GM12878 (cell line): Measurements from ENCODE around the gene RBM4B. TPM values are rescaled to one million over a fixed set of nuclear protein-coding genes. Genes with fewer than 3 reads are reported as not detected.

Experiments
- ATAC-seq: fragments of 200-7000 bp; cut with Tn5 transposase; 3 replicates; pipeline ENCODE4 v1.9.1; 2020; ENCODE audit warnings: mild to moderate bottlenecking, moderate library complexity
- BruUV-seq: library from RNA; stranded (reverse); fragments of 400-500 nt; replicated peaks from 2 replicates; lab custom pipeline; 2021; lab: Mats Ljungman, UMichigan
- CTCF ChIA-PET: fragments of 300-600 bp; sonication (Branson Sonifier 250); formaldehyde crosslinking; extraction: SDS; loops from one replicate; lab custom pipeline; 2021; ENCODE audit warnings: inconsistent platforms; lab: Yijun Ruan, JAX
- POLR2A ChIA-PET: fragments of 350-600 bp; formaldehyde crosslinking; extraction: SDS; loops from one replicate; lab custom pipeline; 2021; ENCODE audit warnings: inconsistent platforms; lab: Charles Lee
- RAD21 ChIA-PET: fragments of 300-600 bp; sonication (Branson Sonifier 250); formaldehyde crosslinking; loops from one replicate; lab custom pipeline; 2023; ENCODE audit warnings: antibody characterized with exemption; ENCODE audit not compliant: unreplicated experiment; lab: Charles Lee
- SMC1A ChIA-PET: fragments of 300-600 bp; sonication (Branson Sonifier 250); formaldehyde crosslinking; loops from one replicate; lab custom pipeline; 2023; ENCODE audit not compliant: unreplicated experiment, uncharacterized antibody; lab: Charles Lee
- DNase-seq: peaks from one replicate; pipeline ENCODE4 v3.0.0-alpha.2; 2011; ENCODE audit warnings: low read depth, low spot score
- FAIRE-seq: peaks from 3 replicates; lab custom pipeline; 2011; peaks lifted over from hg19 to GRCh38; lab: Jason Lieb, UNC
- H2AFZ ChIP-seq: 2 replicates; pipeline ENCODE4 v1.6.0; 2011; ENCODE audit warnings: low read depth, low read length, control low read depth; ENCODE audit not compliant: control insufficient read depth
- H3K27ac ChIP-seq: 2 replicates; pipeline ENCODE4 v1.5.1; 2011; ENCODE audit warnings: control low read depth; ENCODE audit not compliant: control insufficient read depth, insufficient read depth
- H3K27me3 ChIP-seq, 2 experiments: replicated peaks in 1 of 2; 2 replicates each; pipeline versions ENCODE4 v1.6.0 to v1.6.1; 2011; ENCODE audit warnings: low read length in 1 of 2; ENCODE audit not compliant: control insufficient read depth in 2 of 2, insufficient read depth in 2 of 2
- H3K36me3 ChIP-seq, 2 experiments: 2 replicates each; pipeline ENCODE4 v1.5.1; 2011; ENCODE audit warnings: low read length in 1 of 2; ENCODE audit not compliant: control insufficient read depth in 2 of 2, insufficient read depth in 2 of 2
- H3K4me1 ChIP-seq: 2 replicates; pipeline ENCODE4 v1.6.1; 2011; ENCODE audit warnings: mild to moderate bottlenecking, low read length, moderate library complexity, mixed read lengths; ENCODE audit not compliant: control insufficient read depth, insufficient read depth
- H3K4me2 ChIP-seq: 2 replicates; pipeline ENCODE4 v1.6.0; 2011; ENCODE audit warnings: control low read depth; ENCODE audit not compliant: control insufficient read depth, insufficient read depth
- H3K4me3 ChIP-seq: fragments of 200-600 bp; sonication (generic); 2 replicates; pipeline ENCODE4 v1.5.1; 2016
- H3K79me2 ChIP-seq: 2 replicates; pipeline ENCODE4 v1.6.0; 2011; ENCODE audit warnings: low read length; ENCODE audit not compliant: control insufficient read depth, insufficient read depth
- H3K9ac ChIP-seq: 2 replicates; pipeline ENCODE4 v1.8.0; 2011; ENCODE audit warnings: low read length, control low read depth, mixed read lengths; ENCODE audit not compliant: control insufficient read depth, insufficient read depth
- H3K9me3 ChIP-seq: replicated peaks from 3 replicates; pipeline ENCODE4 v1.5.1; 2011; ENCODE audit warnings: mild to moderate bottlenecking, low read length; ENCODE audit not compliant: control insufficient read depth, insufficient read depth
- H4K20me1 ChIP-seq: 2 replicates; pipeline ENCODE4 v1.6.0; 2011; ENCODE audit not compliant: control insufficient read depth, insufficient read depth
- EP300 ChIP-seq, 2 experiments: fragments of 150-350 bp in 1 of 2; IDR thresholded peaks; 2 replicates each; pipeline ENCODE4 v1.6.1; 2011 to 2012; ENCODE audit warnings: low read depth in 2 of 2, low read length in 2 of 2, borderline replicate concordance in 1 of 2, improper control_type of control experiment in 1 of 2, inconsistent platforms in 1 of 2; ENCODE audit not compliant: control insufficient read depth in 1 of 2
- ETV6 ChIP-seq, 2 experiments: fragments of 450-650 bp in 1 of 2; IDR thresholded peaks in 1 of 2; conservative IDR thresholded peaks in 1 of 2; 2 replicates each; pipeline ENCODE4 v1.6.1; 2014; ENCODE audit warnings: antibody characterized with exemption in 1 of 2, borderline replicate concordance in 1 of 2, low read depth in 1 of 2, mild to moderate bottlenecking in 1 of 2, moderate library complexity in 1 of 2
- HDAC6 ChIP-seq: fragments of 200-600 bp; sonication (generic); IDR thresholded peaks from one replicate; pipeline ENCODE4 v1.8.0; 2017; ENCODE audit warnings: antibody characterized with exemption; ENCODE audit not compliant: unreplicated experiment
- KDM1A ChIP-seq: fragments of 200-600 bp; sonication (generic); IDR thresholded peaks from 2 replicates; pipeline ENCODE4 v1.6.1; 2016; ENCODE audit warnings: borderline replicate concordance
- NBN ChIP-seq: fragments of 450-650 bp; IDR thresholded peaks from 2 replicates; pipeline ENCODE4 v1.6.1; 2016
- PAX8 ChIP-seq: fragments of 450-650 bp; IDR thresholded peaks from 2 replicates; pipeline ENCODE4 v1.6.1; 2017; ENCODE audit warnings: mild to moderate bottlenecking, moderate library complexity
- RELA ChIP-seq: fragments of 450-650 bp; IDR thresholded peaks from 2 replicates; pipeline ENCODE4 v1.8.0; 2014; ENCODE audit warnings: borderline replicate concordance; ENCODE audit not compliant: partially characterized antibody
- SIN3A ChIP-seq: IDR thresholded peaks from 2 replicates; pipeline ENCODE4 v1.6.1; 2012; ENCODE audit warnings: low read depth, low read length, improper control_type of control experiment
- SRF ChIP-seq, 2 experiments: IDR thresholded peaks; 2 replicates each; pipeline ENCODE4 v1.6.1; 2011; ENCODE audit warnings: low read depth in 2 of 2, low read length in 2 of 2, mild to moderate bottlenecking in 1 of 2, moderate library complexity in 1 of 2
- TARDBP ChIP-seq: IDR thresholded peaks from 2 replicates; pipeline ENCODE4 v1.6.1; 2016; ENCODE audit warnings: borderline replicate concordance
- WGBS: methylation state at CpG from one replicate; pipeline ENCODE4 v1.1.6; 2016; ENCODE audit warnings: low lambda C conversion rate; ENCODE audit not compliant: insufficient replicate concordance, insufficient coverage; ENCODE audit errors: missing lambda C conversion rate; 5-methylcytosine and 5-hydroxymethylcytosine counted together
- in situ Hi-C: fragments of 300-500 bp; cut with MboI; formaldehyde crosslinking; loops from 9 replicates; pipeline ENCODE4 v1.14.3; 2018; ENCODE audit warnings: mixed read lengths
- intact Hi-C: fragments of 100-400 bp; cut with micrococcal nuclease; formaldehyde crosslinking; loops from one replicate; pipeline ENCODE4 v1.14.2; 2022; ENCODE audit not compliant: unreplicated experiment
- polyA plus RNA-seq, 11 experiments: library from polyadenylated mRNA; depleted of rRNA in 4 of 11; unstranded in 6 of 11; stranded (reverse) in 5 of 11; fragments of >200 nt; fragmentation: Nextera tagmentation in 4 of 11; fragmentation: Illumina TruSeq in 1 of 11; extraction: Ambion mirVana in 4 of 11; extraction: Trizol in 1 of 11; gene quantifications; 1 replicate in 1 of 11; 2 replicates in 10 of 11; pipeline versions ENCODE4 v1.2.1 to v1.2.3, GENCODE V29; 2011 to 2016; ENCODE audit warnings: inconsistent platforms in 2 of 11, missing spikeins in 2 of 11, low read depth in 1 of 11
- total RNA-seq, 4 experiments: library from RNA; depleted of rRNA in 3 of 4; stranded (reverse); fragments of >200 nt in 3 of 4; fragmentation: Illumina TruSeq in 1 of 4; extraction: Trizol in 1 of 4; gene quantifications; 2 replicates each; pipeline versions ENCODE4 v1.2.1 to v1.2.3, GENCODE V29; 2013 to 2021
- TF ChIP-seq, protein P1 (sequence below): fragments of 450-650 bp; IDR thresholded peaks from 2 replicates; pipeline ENCODE4 v1.6.1; 2016; ENCODE audit warnings: mild to moderate bottlenecking, moderate library complexity, borderline replicate concordance
- TF ChIP-seq, protein P2 (sequence below): IDR thresholded peaks from 2 replicates; pipeline ENCODE4 v1.6.1; 2012; ENCODE audit warnings: low read length, inconsistent platforms
- TF ChIP-seq, protein P3 (sequence below): fragments of 450-650 bp; IDR thresholded peaks from 2 replicates; pipeline ENCODE4 v1.6.1; 2017; ENCODE audit warnings: mild to moderate bottlenecking
- TF ChIP-seq, protein P4 (sequence below): fragments of 450-650 bp; IDR thresholded peaks from 2 replicates; pipeline ENCODE4 v1.6.1; 2014; ENCODE audit warnings: mild to moderate bottlenecking

Gene RBM4B
- total and polyA plus RNA-seq, 10 of the 15 experiments (the other 5 are each of a cell fraction or from before 2014, with no cell fraction given): 16.1 to 37.0 (median 21.6) TPM

DNA sequence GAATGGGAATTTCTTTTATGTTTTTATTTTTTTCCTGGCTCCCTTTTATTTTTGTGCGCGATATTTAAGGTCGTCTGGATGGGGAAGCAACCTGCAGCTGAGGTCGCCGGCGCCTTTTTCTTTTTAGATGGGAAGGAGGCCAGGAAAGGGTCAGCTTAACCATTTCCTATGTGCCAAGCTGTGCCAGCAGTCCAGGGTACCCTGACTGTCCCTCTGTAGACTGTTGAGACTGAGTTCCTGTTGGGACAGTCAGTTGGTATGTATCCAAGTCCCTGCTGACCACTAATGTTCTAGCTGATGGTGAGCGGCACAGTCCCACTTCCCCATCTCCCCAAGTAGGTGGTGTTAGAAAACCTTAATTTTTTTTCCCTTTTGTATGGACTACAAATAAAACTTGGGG, 50.8 kb downstream of the RBM4B start (continued):
- TF ChIP-seq, protein P1, sequence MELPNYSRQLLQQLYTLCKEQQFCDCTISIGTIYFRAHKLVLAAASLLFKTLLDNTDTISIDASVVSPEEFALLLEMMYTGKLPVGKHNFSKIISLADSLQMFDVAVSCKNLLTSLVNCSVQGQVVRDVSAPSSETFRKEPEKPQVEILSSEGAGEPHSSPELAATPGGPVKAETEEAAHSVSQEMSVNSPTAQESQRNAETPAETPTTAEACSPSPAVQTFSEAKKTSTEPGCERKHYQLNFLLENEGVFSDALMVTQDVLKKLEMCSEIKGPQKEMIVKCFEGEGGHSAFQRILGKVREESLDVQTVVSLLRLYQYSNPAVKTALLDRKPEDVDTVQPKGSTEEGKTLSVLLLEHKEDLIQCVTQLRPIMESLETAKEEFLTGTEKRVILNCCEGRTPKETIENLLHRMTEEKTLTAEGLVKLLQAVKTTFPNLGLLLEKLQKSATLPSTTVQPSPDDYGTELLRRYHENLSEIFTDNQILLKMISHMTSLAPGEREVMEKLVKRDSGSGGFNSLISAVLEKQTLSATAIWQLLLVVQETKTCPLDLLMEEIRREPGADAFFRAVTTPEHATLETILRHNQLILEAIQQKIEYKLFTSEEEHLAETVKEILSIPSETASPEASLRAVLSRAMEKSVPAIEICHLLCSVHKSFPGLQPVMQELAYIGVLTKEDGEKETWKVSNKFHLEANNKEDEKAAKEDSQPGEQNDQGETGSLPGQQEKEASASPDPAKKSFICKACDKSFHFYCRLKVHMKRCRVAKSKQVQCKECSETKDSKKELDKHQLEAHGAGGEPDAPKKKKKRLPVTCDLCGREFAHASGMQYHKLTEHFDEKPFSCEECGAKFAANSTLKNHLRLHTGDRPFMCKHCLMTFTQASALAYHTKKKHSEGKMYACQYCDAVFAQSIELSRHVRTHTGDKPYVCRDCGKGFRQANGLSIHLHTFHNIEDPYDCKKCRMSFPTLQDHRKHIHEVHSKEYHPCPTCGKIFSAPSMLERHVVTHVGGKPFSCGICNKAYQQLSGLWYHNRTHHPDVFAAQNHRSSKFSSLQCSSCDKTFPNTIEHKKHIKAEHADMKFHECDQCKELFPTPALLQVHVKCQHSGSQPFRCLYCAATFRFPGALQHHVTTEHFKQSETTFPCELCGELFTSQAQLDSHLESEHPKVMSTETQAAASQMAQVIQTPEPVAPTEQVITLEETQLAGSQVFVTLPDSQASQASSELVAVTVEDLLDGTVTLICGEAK: no peak
- TF ChIP-seq ETV6 (conservative IDR thresholded peaks at IDR 0.05 in 1 of 2, IDR thresholded peaks at IDR 0.05 in 1 of 2; ENCODE audit: borderline replicate concordance in 1 of 2, low read depth in 1 of 2) (no peak), SIN3A (no peak), HDAC6 (no peak)
- TF ChIP-seq, protein P2, sequence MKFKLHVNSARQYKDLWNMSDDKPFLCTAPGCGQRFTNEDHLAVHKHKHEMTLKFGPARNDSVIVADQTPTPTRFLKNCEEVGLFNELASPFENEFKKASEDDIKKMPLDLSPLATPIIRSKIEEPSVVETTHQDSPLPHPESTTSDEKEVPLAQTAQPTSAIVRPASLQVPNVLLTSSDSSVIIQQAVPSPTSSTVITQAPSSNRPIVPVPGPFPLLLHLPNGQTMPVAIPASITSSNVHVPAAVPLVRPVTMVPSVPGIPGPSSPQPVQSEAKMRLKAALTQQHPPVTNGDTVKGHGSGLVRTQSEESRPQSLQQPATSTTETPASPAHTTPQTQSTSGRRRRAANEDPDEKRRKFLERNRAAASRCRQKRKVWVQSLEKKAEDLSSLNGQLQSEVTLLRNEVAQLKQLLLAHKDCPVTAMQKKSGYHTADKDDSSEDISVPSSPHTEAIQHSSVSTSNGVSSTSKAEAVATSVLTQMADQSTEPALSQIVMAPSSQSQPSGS: no peak
- TF ChIP-seq, all 136 proteins: peak for 0

DNA sequence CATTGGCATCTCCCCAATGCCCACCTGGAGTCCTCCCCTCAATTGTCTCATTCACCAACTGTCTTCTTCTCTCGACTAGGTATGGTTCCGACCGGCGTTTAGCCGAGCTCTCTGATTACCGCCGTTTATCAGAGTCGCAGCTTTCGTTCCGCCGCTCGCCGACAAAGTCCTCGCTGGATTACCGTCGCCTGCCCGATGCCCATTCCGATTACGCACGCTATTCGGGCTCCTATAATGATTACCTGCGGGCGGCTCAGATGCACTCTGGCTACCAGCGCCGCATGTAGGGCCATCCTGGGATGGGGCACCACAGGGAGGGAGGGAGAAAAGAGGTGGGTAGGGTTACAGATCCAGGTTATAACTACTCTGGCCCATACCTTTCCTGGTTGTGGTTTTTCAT, 51.3 kb downstream of the RBM4B start:
- FAIRE-seq: no peak
- ChIA-PET SMC1A (no interaction called here), POLR2A (no interaction called here), RAD21 (no interaction called here), CTCF (no interaction called here)
- no TSS peak for BruUV-seq
- Histone ChIP-seq H3K9me3 (no peaks in the 10 kb centered on the region), H3K36me3 (peaks cover 51 to 67% of the 10 kb centered on the region in 2 experiments), H3K4me1 (no peaks in the 10 kb centered on the region), H3K9ac (no peak overlapping the region), H3K79me2 (peaks cover 91% of the 10 kb centered on the region), H3K27me3 (no peaks in the 10 kb centered on the region), H2AFZ (no peak overlapping the region), H4K20me1 (peaks cover 20% of the 10 kb centered on the region), H3K4me3 (no peak overlapping the region), H3K4me2 (no peak overlapping the region), H3K27ac (no peak overlapping the region)
- DNase-seq: no peak
- ATAC-seq: no peak
- WGBS: 96% methylated on average over 25 of the region's 25 CpGs
- intact Hi-C loops (no loop called here), in situ Hi-C loops (no loop called here)
- TF ChIP-seq NBN (no peak), PAX8 (no peak), SRF (IDR thresholded peaks at IDR 0.05; ENCODE audit: low read depth in 2 of 2, low read length in 2 of 2) (no peak), RELA (no peak), TARDBP (no peak), EP300 (IDR thresholded peaks at IDR 0.05; ENCODE audit: borderline replicate concordance in 1 of 2, control insufficient read depth in 1 of 2, low read depth in 2 of 2, low read length in 2 of 2) (no peak), KDM1A (no peak)
- TF ChIP-seq, protein P3, sequence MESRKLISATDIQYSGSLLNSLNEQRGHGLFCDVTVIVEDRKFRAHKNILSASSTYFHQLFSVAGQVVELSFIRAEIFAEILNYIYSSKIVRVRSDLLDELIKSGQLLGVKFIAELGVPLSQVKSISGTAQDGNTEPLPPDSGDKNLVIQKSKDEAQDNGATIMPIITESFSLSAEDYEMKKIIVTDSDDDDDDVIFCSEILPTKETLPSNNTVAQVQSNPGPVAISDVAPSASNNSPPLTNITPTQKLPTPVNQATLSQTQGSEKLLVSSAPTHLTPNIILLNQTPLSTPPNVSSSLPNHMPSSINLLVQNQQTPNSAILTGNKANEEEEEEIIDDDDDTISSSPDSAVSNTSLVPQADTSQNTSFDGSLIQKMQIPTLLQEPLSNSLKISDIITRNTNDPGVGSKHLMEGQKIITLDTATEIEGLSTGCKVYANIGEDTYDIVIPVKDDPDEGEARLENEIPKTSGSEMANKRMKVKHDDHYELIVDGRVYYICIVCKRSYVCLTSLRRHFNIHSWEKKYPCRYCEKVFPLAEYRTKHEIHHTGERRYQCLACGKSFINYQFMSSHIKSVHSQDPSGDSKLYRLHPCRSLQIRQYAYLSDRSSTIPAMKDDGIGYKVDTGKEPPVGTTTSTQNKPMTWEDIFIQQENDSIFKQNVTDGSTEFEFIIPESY: no peak
- TF ChIP-seq, protein P4, sequence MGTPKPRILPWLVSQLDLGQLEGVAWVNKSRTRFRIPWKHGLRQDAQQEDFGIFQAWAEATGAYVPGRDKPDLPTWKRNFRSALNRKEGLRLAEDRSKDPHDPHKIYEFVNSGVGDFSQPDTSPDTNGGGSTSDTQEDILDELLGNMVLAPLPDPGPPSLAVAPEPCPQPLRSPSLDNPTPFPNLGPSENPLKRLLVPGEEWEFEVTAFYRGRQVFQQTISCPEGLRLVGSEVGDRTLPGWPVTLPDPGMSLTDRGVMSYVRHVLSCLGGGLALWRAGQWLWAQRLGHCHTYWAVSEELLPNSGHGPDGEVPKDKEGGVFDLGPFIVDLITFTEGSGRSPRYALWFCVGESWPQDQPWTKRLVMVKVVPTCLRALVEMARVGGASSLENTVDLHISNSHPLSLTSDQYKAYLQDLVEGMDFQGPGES: no peak
